Measurements from ENCODE around the gene CCDC43.
"Not testable (repeated sequence)": the region's sequence is repeated elsewhere in the genome, so short reads cannot be mapped to it uniquely, and the experiment has no call there.

Gene CCDC43

GRCh38 chr17:44666006-44666405 lies 23.6 kb downstream of the CCDC43 start:
- no peak for DNase-seq

- no peak for DNase-seq
These were observed 24.7 kb downstream of the CCDC43 start for GRCh38 chr17:44664867-44665266.

- no peak for DNase-seq
These were observed 26.5 kb downstream of the CCDC43 start for GRCh38 chr17:44663095-44663494.

- DNase-seq, result no peak
These were observed 27.7 kb downstream of the CCDC43 start for GRCh38 chr17:44661835-44662234.

- peak; percentile 80 for DNase-seq
These were observed 33.4 kb downstream of the CCDC43 start, which contains the start of gene MEIOC for GRCh38 chr17:44655983-44656710. MEIOC (plus strand) TSS chr17:44656468; CDS start chr17:44656614, 146 bp downstream.

- no peak for DNase-seq
These were observed 35.6 kb downstream of the CCDC43 start for GRCh38 chr17:44653954-44654353.

GRCh38 chr17:44653384-44653783 lies 36.2 kb downstream of the CCDC43 start:
- no peak for DNase-seq

GRCh38 chr17:44652727-44653126 lies 36.8 kb downstream of the CCDC43 start:
- no peak for DNase-seq

- DNase-seq, result no peak
These were observed 38.3 kb downstream of the CCDC43 start for GRCh38 chr17:44651228-44651627.

- no peak for DNase-seq
These were observed 40.6 kb downstream of the CCDC43 start for GRCh38 chr17:44648963-44649362.

- DNase-seq, result no peak
These were observed 41.8 kb downstream of the CCDC43 start for GRCh38 chr17:44647736-44648135.

- no peak for DNase-seq
These were observed 43.3 kb downstream of the CCDC43 start for GRCh38 chr17:44646280-44646679.

GRCh38 chr17:44645341-44645740 lies 44.2 kb downstream of the CCDC43 start:
- no peak for DNase-seq

- no peak for DNase-seq
These were observed 46.7 kb downstream of the CCDC43 start for GRCh38 chr17:44642834-44643233.

- DNase-seq, result no peak
These were observed 52.5 kb downstream of the CCDC43 start for GRCh38 chr17:44637066-44637465.

- DNase-seq, result no peak
These were observed 53.0 kb downstream of the CCDC43 start for GRCh38 chr17:44636562-44636961.

GRCh38 chr17:44634401-44634800 lies 55.2 kb downstream of the CCDC43 start:
- DNase-seq, result not testable (repeated sequence)

GRCh38 chr17:44633998-44634397 lies 55.6 kb downstream of the CCDC43 start:
- no peak for DNase-seq

GRCh38 chr17:44630703-44631102 lies 58.9 kb downstream of the CCDC43 start:
- DNase-seq, result no peak

GRCh38 chr17:44629314-44629713 lies 60.3 kb downstream of the CCDC43 start:
- DNase-seq, result no peak

- peak; percentile 50 for DNase-seq
These were observed 61.1 kb downstream of the CCDC43 start for GRCh38 chr17:44628243-44629188.

GRCh38 chr17:44627513-44628242 lies 61.9 kb downstream of the CCDC43 start:
- DNase-seq, result no peak

Data from DMS153 (cell line).